Lower lobe of right lung (tissue), 2 donors: ENCODE data around the gene FAM163A. TPM values are rescaled to one million over a fixed set of nuclear protein-coding genes. Genes with fewer than 3 reads are reported as not detected.

Experiments used
- ATAC-seq, 2 donors: fragments of 200-7000 bp; cut with Tn5 transposase; one replicate each; pipeline ENCODE4 v1.9.1; 2020 to 2022; ENCODE audit warnings: mild to moderate bottlenecking in 2 of 2, moderate library complexity in 2 of 2
- DNase-seq: peaks from one replicate; pipeline ENCODE4 v3.0.0-alpha.2; 2020
- H3K27ac ChIP-seq: fragments of 200-600 bp; one replicate; pipeline ENCODE4 v1.8.0; 2022
- H3K27me3 ChIP-seq: fragments of 200-600 bp; one replicate; pipeline ENCODE4 v1.8.0; 2022; ENCODE audit warnings: low read depth
- H3K36me3 ChIP-seq: fragments of 200-600 bp; one replicate; pipeline ENCODE4 v1.8.0; 2022; ENCODE audit warnings: mild to moderate bottlenecking
- H3K4me1 ChIP-seq: fragments of 200-600 bp; one replicate; pipeline ENCODE4 v1.8.0; 2022
- H3K4me3 ChIP-seq: fragments of 200-600 bp; one replicate; pipeline ENCODE4 v1.8.0; 2022; ENCODE audit warnings: mild to moderate bottlenecking
- H3K9me3 ChIP-seq: fragments of 200-600 bp; one replicate; pipeline ENCODE4 v1.8.0; 2022
- CTCF ChIP-seq: fragments of 200-600 bp; IDR thresholded peaks from one replicate; pipeline ENCODE4 v1.8.0; 2022; ENCODE audit warnings: antibody characterized with exemption, mild to moderate bottlenecking
- intact Hi-C: fragments of 100-400 bp; cut with DNase I; formaldehyde crosslinking; loops from one replicate; pipeline ENCODE4 v1.11.0; 2022
- total RNA-seq: library from RNA; stranded (reverse); fragmentation: NEBNext Ultra II Directional; extraction: Animal tissue kit (Norgen Biotek cat#: 25700); gene quantifications from one replicate; pipeline ENCODE4 v1.2.1, GENCODE V29; 2021
- donor health status: DM: no; HTN: yes; CAD: no; lungs with severe emphysema.

FAM163A gene
- total RNA-seq, 1 donor from 2014 or later: not detected

DNA sequence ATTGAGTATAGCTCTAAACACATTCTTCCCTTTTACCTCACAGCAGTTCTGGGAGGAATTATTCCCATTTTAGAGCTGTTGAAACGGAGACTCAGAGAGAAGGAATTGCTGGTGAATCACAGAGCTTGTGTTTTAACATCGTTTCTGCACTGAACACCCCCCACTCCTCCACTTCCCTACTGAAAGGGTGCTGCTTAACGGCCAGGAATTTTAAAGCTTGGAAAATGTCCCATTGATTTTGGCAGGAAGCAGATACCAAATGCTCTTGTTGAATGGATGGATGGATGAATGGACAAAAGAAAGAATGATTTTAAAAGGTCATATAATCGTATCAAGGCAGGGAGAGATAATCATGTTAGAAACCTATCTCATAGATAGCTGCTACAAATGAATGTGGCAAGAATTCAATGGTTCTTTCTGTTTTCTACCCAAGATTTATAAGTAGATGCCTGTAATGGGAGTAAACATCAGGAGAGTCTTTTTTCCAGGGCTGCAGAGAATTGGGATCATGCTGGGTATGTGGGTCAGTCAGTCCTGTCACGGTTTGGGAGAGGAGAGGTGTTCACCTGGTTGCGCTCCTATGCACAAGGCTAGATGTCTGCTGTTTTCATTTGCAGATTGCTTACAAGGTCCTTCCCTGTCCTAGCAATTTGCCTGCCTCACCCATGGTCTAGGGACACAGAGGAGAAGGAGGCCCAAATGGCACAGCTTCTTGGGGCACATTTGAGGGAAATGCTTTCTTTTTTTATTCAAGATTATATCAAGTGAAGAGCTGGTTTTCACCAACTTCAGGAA, 19.0 kb downstream of the FAM163A start:
- intact Hi-C loops: no loop called here
- no peaks in the 10 kb centered on the region for H3K36me3 ChIP-seq
- DNase-seq (no peak), ATAC-seq (no peak)
- TF ChIP-seq CTCF: no peak
- H3K4me1 ChIP-seq: no peaks in the 10 kb centered on the region
- H3K9me3 ChIP-seq: no peaks in the 10 kb centered on the region
- no peaks in the 10 kb centered on the region for H3K27me3 ChIP-seq
- H3K27ac ChIP-seq: no peak overlapping the region
- H3K4me3 ChIP-seq: no peak overlapping the region

DNA sequence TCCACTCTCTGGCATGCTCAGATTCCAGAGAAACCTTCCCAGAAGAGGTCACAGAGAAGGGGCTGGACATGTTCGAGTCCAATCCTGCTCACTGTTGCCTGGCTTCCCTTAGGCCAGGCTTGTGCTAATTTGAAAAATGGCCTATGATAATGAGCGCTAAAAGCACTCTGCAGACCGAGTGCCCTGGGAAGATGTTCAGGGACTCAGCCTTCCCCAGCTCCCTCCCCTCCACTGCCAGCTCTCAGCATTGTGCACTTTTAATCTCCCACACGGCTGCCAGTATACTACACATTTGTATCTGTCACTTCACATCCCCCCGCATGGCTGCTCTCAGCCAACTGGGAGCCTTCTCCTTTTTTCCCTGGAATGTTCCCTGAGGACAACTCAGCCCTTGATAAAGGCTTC, 24.1 kb downstream of the FAM163A start:
- H3K9me3 ChIP-seq: no peaks in the 10 kb centered on the region
- ATAC-seq: no peak
- intact Hi-C loops: no loop called here
- TF ChIP-seq CTCF: no peak
- H3K4me1 ChIP-seq: no peaks in the 10 kb centered on the region
- H3K27ac ChIP-seq: no peak overlapping the region
- H3K4me3 ChIP-seq: no peak overlapping the region
- H3K36me3 ChIP-seq: no peaks in the 10 kb centered on the region
- no peak for DNase-seq
- H3K27me3 ChIP-seq: no peaks in the 10 kb centered on the region

DNA sequence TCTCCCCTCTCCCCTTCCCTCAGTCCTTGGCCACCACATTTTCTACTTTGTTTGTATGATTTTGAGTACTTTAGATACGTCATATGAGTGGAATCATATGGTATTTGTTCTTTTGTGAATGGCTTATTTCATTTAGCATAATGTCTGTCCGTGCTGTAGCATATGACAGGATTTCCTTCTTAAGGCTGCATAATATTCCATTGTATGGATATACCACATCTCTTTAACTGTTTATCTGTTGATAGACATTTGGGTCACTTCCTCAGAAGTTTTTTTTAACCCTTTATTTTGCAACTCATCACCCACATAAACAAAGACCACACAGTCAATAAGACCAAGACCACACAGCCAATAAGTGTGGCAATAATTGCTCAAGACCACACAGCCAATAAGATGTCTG, 24.9 kb downstream of the FAM163A start:
- no peak overlapping the region for H3K27ac ChIP-seq
- intact Hi-C loops: no loop called here
- H3K4me3 ChIP-seq: no peak overlapping the region
- H3K9me3 ChIP-seq: no peaks in the 10 kb centered on the region
- H3K27me3 ChIP-seq: no peaks in the 10 kb centered on the region
- ATAC-seq (no peak), DNase-seq (no peak)
- no peak for TF ChIP-seq CTCF
- no peaks in the 10 kb centered on the region for H3K4me1 ChIP-seq
- H3K36me3 ChIP-seq: no peaks in the 10 kb centered on the region

GRCh38 chr1:179770887-179771502, 27.9 kb downstream of the FAM163A start:
- no peaks in the 10 kb centered on the region for H3K27me3 ChIP-seq
- ATAC-seq (no peak), DNase-seq (no peak)
- H3K9me3 ChIP-seq: no peaks in the 10 kb centered on the region
- no peaks in the 10 kb centered on the region for H3K36me3 ChIP-seq
- intact Hi-C loops: no loop called here
- H3K4me3 ChIP-seq: no peak overlapping the region
- no peaks in the 10 kb centered on the region for H3K4me1 ChIP-seq
- TF ChIP-seq CTCF: no peak
- no peak overlapping the region for H3K27ac ChIP-seq

GRCh38 chr1:179773264-179773663, 30.2 kb downstream of the FAM163A start:
- Histone ChIP-seq H3K4me3 (no peak overlapping the region), H3K4me1 (no peaks in the 10 kb centered on the region), H3K36me3 (no peaks in the 10 kb centered on the region), H3K27me3 (no peaks in the 10 kb centered on the region), H3K27ac (no peak overlapping the region), H3K9me3 (no peaks in the 10 kb centered on the region)
- no peak for DNase-seq
- intact Hi-C loops: no loop called here
- no peak for TF ChIP-seq CTCF
- ATAC-seq: no peak
